ACC112 (cell line): Measurements from ENCODE around the gene KSR2.
A peak's percentile ranks its signal among the peaks of the same experiment; 100 is the strongest.

ENCODE experiments used
- H2AFZ ChIP-seq: fragments of 200-600 bp; sonication (generic); one replicate; pipeline ENCODE4 v1.6.0; 2017; ENCODE audit warnings: antibody characterized with exemption, low read length; ENCODE audit not compliant: unreplicated experiment
- H3K27ac ChIP-seq: fragments of 200-600 bp; sonication (generic); 2 replicates; pipeline ENCODE4 v1.5.1; 2014; ENCODE audit warnings: low read depth, mild to moderate bottlenecking, antibody characterized with exemption, low read length, moderate library complexity
- H3K27me3 ChIP-seq: fragments of 200-600 bp; sonication (generic); 2 replicates; pipeline ENCODE4 v1.6.1; 2014; ENCODE audit warnings: mild to moderate bottlenecking, antibody characterized with exemption, low read length, moderate library complexity, mixed read lengths; ENCODE audit not compliant: insufficient read depth
- H3K36me3 ChIP-seq: fragments of 200-600 bp; sonication (generic); 2 replicates; pipeline ENCODE4 v1.6.1; 2016; ENCODE audit warnings: mild to moderate bottlenecking, antibody characterized with exemption, low read length, moderate library complexity, mixed read lengths; ENCODE audit not compliant: insufficient read depth
- H3K4me1 ChIP-seq: fragments of 200-600 bp; sonication (generic); one replicate; pipeline ENCODE4 v1.6.1; 2016; ENCODE audit warnings: low read length, mixed read lengths; ENCODE audit not compliant: insufficient read depth, unreplicated experiment, control insufficient read depth
- H3K4me3 ChIP-seq: fragments of 200-600 bp; sonication (generic); 2 replicates; pipeline ENCODE4 v1.5.1; 2014; ENCODE audit warnings: mild to moderate bottlenecking, low read depth, low read length
- H3K79me2 ChIP-seq: fragments of 200-600 bp; sonication (generic); one replicate; pipeline ENCODE4 v1.6.0; 2016; ENCODE audit warnings: low read length; ENCODE audit not compliant: control insufficient read depth, unreplicated experiment, insufficient read depth

The KSR2 gene

GRCh38 chr12:117844114-117844830 is 124.5 kb downstream of the KSR2 start:
- no peak overlapping the region for H3K27ac ChIP-seq
- H3K4me1 ChIP-seq, result no peaks in the 10 kb centered on the region
- no peak overlapping the region for H2AFZ ChIP-seq
- peaks cover 75% of the 10 kb centered on the region for H3K27me3 ChIP-seq
- H3K79me2 ChIP-seq, result no peaks in the 10 kb centered on the region
- H3K36me3 ChIP-seq, result no peaks in the 10 kb centered on the region
- H3K4me3 ChIP-seq, result no peak overlapping the region

GRCh38 chr12:117842630-117843029 is 126.2 kb downstream of the KSR2 start:
- H3K27me3 ChIP-seq, result peaks cover 70% of the 10 kb centered on the region
- no peaks in the 10 kb centered on the region for H3K4me1 ChIP-seq
- H3K36me3 ChIP-seq, result no peaks in the 10 kb centered on the region
- no peak overlapping the region for H3K27ac ChIP-seq
- H3K4me3 ChIP-seq, result no peak overlapping the region
- no peaks in the 10 kb centered on the region for H3K79me2 ChIP-seq
- H2AFZ ChIP-seq, result no peak overlapping the region

GRCh38 chr12:117842220-117842619 is 126.6 kb downstream of the KSR2 start:
- no peaks in the 10 kb centered on the region for H3K36me3 ChIP-seq
- H3K27me3 ChIP-seq, result peaks cover 66% of the 10 kb centered on the region
- no peak overlapping the region for H3K4me3 ChIP-seq

GRCh38 chr12:117837737-117838050 is 131.1 kb downstream of the KSR2 start:
- H2AFZ ChIP-seq, result no peak overlapping the region
- H3K4me3 ChIP-seq, result no peak overlapping the region
- no peak overlapping the region for H3K27ac ChIP-seq

More at GRCh38 chr12:117842220-117842619, 126.6 kb downstream of the KSR2 start:
- no peak overlapping the region for H2AFZ ChIP-seq
- no peaks in the 10 kb centered on the region for H3K79me2 ChIP-seq
- H3K4me1 ChIP-seq, result no peaks in the 10 kb centered on the region
- no peak overlapping the region for H3K27ac ChIP-seq

GRCh38 chr12:117836999-117837736 is 131.6 kb downstream of the KSR2 start:
- no peaks in the 10 kb centered on the region for H3K36me3 ChIP-seq
- peaks cover 48% of the 10 kb centered on the region for H3K27me3 ChIP-seq
- no peak overlapping the region for H2AFZ ChIP-seq
- H3K79me2 ChIP-seq, result no peaks in the 10 kb centered on the region
- H3K4me3 ChIP-seq, result 0 out of 2 replicates have a peak overlapping the region, but pooled peaks have one; percentile 3
- H3K27ac ChIP-seq, result no peak overlapping the region
- H3K4me1 ChIP-seq, result no peaks in the 10 kb centered on the region

More at GRCh38 chr12:117837737-117838050, 131.1 kb downstream of the KSR2 start:
- H3K36me3 ChIP-seq, result no peaks in the 10 kb centered on the region
- H3K79me2 ChIP-seq, result no peaks in the 10 kb centered on the region
- H3K4me1 ChIP-seq, result no peaks in the 10 kb centered on the region
- H3K27me3 ChIP-seq, result peaks cover 53% of the 10 kb centered on the region

- H2AFZ ChIP-seq, result no peak overlapping the region
- no peaks in the 10 kb centered on the region for H3K4me1 ChIP-seq
- no peaks in the 10 kb centered on the region for H3K36me3 ChIP-seq
- peaks cover 41% of the 10 kb centered on the region for H3K27me3 ChIP-seq
- no peak overlapping the region for H3K27ac ChIP-seq
- H3K4me3 ChIP-seq, result no peak overlapping the region
- no peaks in the 10 kb centered on the region for H3K79me2 ChIP-seq
These were observed 132.3 kb downstream of the KSR2 start for GRCh38 chr12:117836476-117836875.

- H3K4me3 ChIP-seq, result no peak overlapping the region
- no peaks in the 10 kb centered on the region for H3K36me3 ChIP-seq
- no peaks in the 10 kb centered on the region for H3K4me1 ChIP-seq
- no peak overlapping the region for H3K27ac ChIP-seq
- H2AFZ ChIP-seq, result no peak overlapping the region
- peaks cover 36% of the 10 kb centered on the region for H3K27me3 ChIP-seq
- H3K79me2 ChIP-seq, result no peaks in the 10 kb centered on the region
These were observed 133.6 kb downstream of the KSR2 start for GRCh38 chr12:117835156-117835555.

- Histone ChIP-seq H3K27me3 (peaks cover 21% of the 10 kb centered on the region), H3K36me3 (no peaks in the 10 kb centered on the region), H3K4me1 (no peaks in the 10 kb centered on the region), H3K79me2 (no peaks in the 10 kb centered on the region), H3K27ac (no peak overlapping the region), H3K4me3 (no peak overlapping the region), H2AFZ (no peak overlapping the region)
These were observed 136.0 kb downstream of the KSR2 start for GRCh38 chr12:117832459-117833457.

GRCh38 chr12:117830471-117830870 is 138.3 kb downstream of the KSR2 start:
- Histone ChIP-seq H2AFZ (no peak overlapping the region), H3K4me1 (no peaks in the 10 kb centered on the region), H3K79me2 (no peaks in the 10 kb centered on the region), H3K27me3 (peaks cover 5% of the 10 kb centered on the region; the same call in 1 of the 2 replicates), H3K27ac (no peak overlapping the region), H3K36me3 (no peaks in the 10 kb centered on the region), H3K4me3 (no peak overlapping the region)

GRCh38 chr12:117829108-117829507 is 139.7 kb downstream of the KSR2 start:
- Histone ChIP-seq H3K27ac (no peak overlapping the region), H2AFZ (no peak overlapping the region), H3K27me3 (no peaks in the 10 kb centered on the region), H3K4me1 (no peaks in the 10 kb centered on the region), H3K36me3 (no peaks in the 10 kb centered on the region), H3K79me2 (no peaks in the 10 kb centered on the region), H3K4me3 (no peak overlapping the region)
